Aorta (tissue), 5 donors: ENCODE data around the gene TMEM150C. TPM values are rescaled to one million over a fixed set of nuclear protein-coding genes. Genes with fewer than 3 reads are reported as not detected.

ENCODE experiments used
- ATAC-seq: fragments of 200-7000 bp; cut with Tn5 transposase; one replicate; pipeline ENCODE4 v1.9.1; 2022; ENCODE audit warnings: moderate library complexity; ENCODE audit not compliant: low FRiP score
- DNase-seq, 2 donors: peaks; one replicate each; pipeline ENCODE4 v3.0.0-alpha.2; 2020
- H3K27ac ChIP-seq, 2 donors: one replicate each; pipeline ENCODE4 v1.5.1; 2013; ENCODE audit warnings: low read length in 2 of 2, mild to moderate bottlenecking in 2 of 2, moderate library complexity in 2 of 2, control low read depth in 1 of 2, inconsistent platforms in 1 of 2, low read depth in 1 of 2
- H3K27me3 ChIP-seq, 2 donors: one replicate each; pipeline ENCODE4 v1.6.1; 2013; ENCODE audit warnings: control low read depth in 1 of 2, low read length in 1 of 2, mild to moderate bottlenecking in 1 of 2, moderate library complexity in 1 of 2; ENCODE audit not compliant: insufficient read depth in 2 of 2, control insufficient read depth in 1 of 2
- H3K36me3 ChIP-seq, 2 donors: one replicate each; pipeline ENCODE4 v1.6.1; 2013; ENCODE audit warnings: control low read depth in 1 of 2, low read length in 1 of 2, mild to moderate bottlenecking in 1 of 2; ENCODE audit not compliant: insufficient read depth in 2 of 2, control insufficient read depth in 1 of 2
- H3K4me1 ChIP-seq, 2 donors: one replicate each; pipeline ENCODE4 v1.6.1; 2013; ENCODE audit warnings: low read length in 2 of 2, control low read depth in 1 of 2, mild to moderate bottlenecking in 1 of 2, moderate library complexity in 1 of 2; ENCODE audit not compliant: insufficient read depth in 2 of 2, control insufficient read depth in 1 of 2
- H3K4me3 ChIP-seq, 2 donors: one replicate each; pipeline ENCODE4 v1.5.1; 2013; ENCODE audit warnings: low read length in 2 of 2, control low read depth in 1 of 2, mild to moderate bottlenecking in 1 of 2
- H3K9me3 ChIP-seq: one replicate; pipeline ENCODE4 v1.6.1; 2013; ENCODE audit warnings: mild to moderate bottlenecking, low read length; ENCODE audit not compliant: control insufficient read depth
- WGBS, 2 donors: extraction: QIAGEN DNeasy Blood & Tissue Kit; methylation state at CpG; one replicate each; pipeline ENCODE4 v1.1.7; 2013; 5-methylcytosine and 5-hydroxymethylcytosine counted together
- intact Hi-C, 2 donors: fragments of 100-400 bp; cut with DNase I; formaldehyde crosslinking; loops; one replicate each; pipeline versions ENCODE4 v1.14.2 to v1.15.0; 2022
- long read RNA-seq, 2 donors: library from polyadenylated mRNA; unstranded; transcript quantifications; one replicate each; pipeline ENCODE4 v2.0.0, GENCODE V29; 2020 to 2021
- polyA plus RNA-seq, 2 donors: library from polyadenylated mRNA; stranded (reverse); fragments of 200-250 nt; gene quantifications; one replicate each; pipeline ENCODE4 v1.2.3, GENCODE V29; 2013
- total RNA-seq, 2 donors: library from RNA; stranded (reverse); fragmentation: NEBNext Ultra II Directional; extraction: Animal tissue kit (Norgen Biotek cat#: 25700); gene quantifications; one replicate each; pipeline ENCODE4 v1.2.1, GENCODE V29; 2021
- donor health status: healthy with polysubstance abuse.
- donor health status: Bipolar disorder and iron deficiency.
- donor health status: DM: no; HTN: no; CAD: no.
- donor health status: DM: no; HTN: no; CAD: no.
- donor health status: DM: yes; HTN: yes; CAD: no.

Gene TMEM150C
- 1 to 10 TPM; 3.5 to 6.5 TPM for total RNA-seq
- under 1 TPM in 1 of 2 donors, not detected in 1; 0.05 TPM for polyA plus RNA-seq
- long read RNA-seq, donor 1, transcript TMEM150C-201 (8 exons, 1,990 nt) = major isoform, 23 of 32 reads
- long read RNA-seq, donor 1, partial matches to known transcripts = 3 of 32 reads
- long read RNA-seq, donor 1, other reads (novel, unspliced or antisense) = 3 of 32 reads
- long read RNA-seq, donor 2, partial matches to known transcripts = 1 of 5 reads
- long read RNA-seq, donor 2, other reads (novel, unspliced or antisense) = 2 of 5 reads

DNA sequence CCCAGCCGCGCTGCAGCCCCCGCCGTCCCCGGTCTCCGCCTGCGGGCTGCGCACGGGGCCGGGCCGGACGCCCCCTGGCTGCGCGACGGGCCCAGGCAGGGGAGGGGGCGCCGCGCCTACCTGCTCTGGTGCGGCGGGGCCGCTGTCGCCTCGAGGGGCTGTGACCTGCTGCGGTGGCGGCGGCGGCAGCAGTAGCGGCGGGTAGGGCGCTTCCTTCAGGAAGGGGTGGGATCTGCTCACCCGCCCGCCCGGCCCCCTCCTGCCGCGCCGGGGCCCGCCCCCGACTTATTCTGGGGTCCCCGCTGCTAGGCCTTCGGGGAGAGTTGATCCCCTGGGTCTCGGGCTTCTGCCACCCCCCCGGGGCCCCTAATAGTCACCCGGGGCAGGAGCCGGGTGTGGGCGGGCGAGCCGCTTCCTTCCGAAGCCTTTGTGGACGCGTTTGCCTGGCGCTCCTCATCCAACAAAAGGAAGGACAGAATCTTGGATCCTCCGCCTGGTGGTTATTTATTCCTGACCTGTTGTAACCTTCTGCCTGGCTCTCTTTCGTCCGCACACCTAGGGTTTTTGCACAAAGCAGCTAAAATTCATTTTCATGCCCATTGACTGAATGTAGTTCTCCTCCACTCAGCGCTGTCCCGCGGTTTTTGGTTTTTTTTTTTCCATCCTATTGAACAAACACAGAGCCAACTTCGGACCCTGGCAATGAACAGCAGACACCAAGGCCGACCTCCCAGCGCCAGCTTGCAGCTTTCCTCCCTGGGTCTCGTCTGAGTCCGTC lies at the start of gene TMEM150C:
Gene TMEM150C (minus strand): TSS at position 203 of the 778 bp plus-strand sequence. CDS start 57,331 bp downstream, outside the sequence.
- H3K4me3 ChIP-seq = peak within 1 kb of the TSS; percentile 63 to 92
- H3K36me3 ChIP-seq = no peaks in the 10 kb centered on the region
- no peaks in the 10 kb centered on the region for H3K9me3 ChIP-seq
- peak; percentile 46 to 78 for DNase-seq
- no peaks in the 10 kb centered on the region for H3K27me3 ChIP-seq
- no peaks in the 10 kb centered on the region for H3K4me1 ChIP-seq
- H3K27ac ChIP-seq = no peak within 1 kb of the TSS
- WGBS, 2 donors = 5 to 7% methylated on average over 38 to 62 of the region's 62 CpGs
- intact Hi-C loops = no loop called here
- ATAC-seq = peak; percentile 58

DNA sequence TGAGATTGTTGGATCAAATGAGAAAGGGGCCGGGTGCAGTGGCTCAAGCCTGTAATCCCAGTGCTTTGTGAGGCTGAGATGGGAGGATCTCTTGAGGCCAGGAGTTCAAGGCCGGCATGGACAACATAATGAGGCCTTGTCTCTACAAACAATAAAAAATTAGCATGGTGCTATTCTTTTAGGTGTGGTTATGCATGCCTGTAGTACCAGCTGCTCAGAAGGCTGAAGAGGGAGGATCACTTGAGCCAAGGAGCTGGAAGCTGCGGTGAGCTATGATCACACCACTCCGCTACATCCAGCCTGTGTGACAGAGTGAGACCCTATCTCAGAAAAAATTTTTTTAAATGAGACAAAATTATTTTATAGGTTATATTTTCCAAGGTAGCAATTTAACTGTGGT lies 49.7 kb upstream of the TMEM150C start:
- H3K4me1 ChIP-seq = no peaks in the 10 kb centered on the region
- H3K9me3 ChIP-seq = no peaks in the 10 kb centered on the region
- no peak overlapping the region for H3K27ac ChIP-seq
- WGBS, 2 donors = 88 to 95% methylated on average over 4 of the region's 4 CpGs
- no peak for ATAC-seq
- H3K4me3 ChIP-seq = no peak overlapping the region
- no peaks in the 10 kb centered on the region for H3K27me3 ChIP-seq
- no peak for DNase-seq
- intact Hi-C loops = no loop called here
- no peaks in the 10 kb centered on the region for H3K36me3 ChIP-seq

DNA sequence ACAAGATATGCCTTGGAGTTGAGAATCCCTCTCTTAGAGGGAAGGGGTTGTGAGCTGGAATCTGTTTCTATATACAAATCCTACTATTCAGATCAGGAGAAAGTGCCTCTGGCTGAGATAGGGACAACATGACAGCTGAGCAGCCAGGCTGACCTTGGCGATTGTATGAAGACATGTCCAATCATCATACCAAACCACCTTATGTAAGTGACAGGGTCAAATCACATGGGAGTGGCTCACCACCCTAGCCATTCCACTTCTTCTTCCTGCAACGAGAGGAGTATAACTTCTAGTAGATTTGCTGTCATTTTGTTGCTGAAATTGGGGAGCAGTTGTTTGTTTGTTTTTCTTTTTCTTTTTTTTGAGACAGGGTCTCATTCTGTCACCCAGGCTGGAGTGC lies 48.3 kb upstream of the TMEM150C start:
- Histone ChIP-seq H3K27me3 (no peaks in the 10 kb centered on the region), H3K4me3 (no peak overlapping the region), H3K4me1 (no peaks in the 10 kb centered on the region), H3K36me3 (no peaks in the 10 kb centered on the region), H3K9me3 (no peaks in the 10 kb centered on the region), H3K27ac (no peak overlapping the region)
- intact Hi-C loops = no loop called here
- 68 to 80% methylated on average over 2 of the region's 2 CpGs for WGBS, 2 donors
- ATAC-seq (no peak), DNase-seq (no peak)

DNA sequence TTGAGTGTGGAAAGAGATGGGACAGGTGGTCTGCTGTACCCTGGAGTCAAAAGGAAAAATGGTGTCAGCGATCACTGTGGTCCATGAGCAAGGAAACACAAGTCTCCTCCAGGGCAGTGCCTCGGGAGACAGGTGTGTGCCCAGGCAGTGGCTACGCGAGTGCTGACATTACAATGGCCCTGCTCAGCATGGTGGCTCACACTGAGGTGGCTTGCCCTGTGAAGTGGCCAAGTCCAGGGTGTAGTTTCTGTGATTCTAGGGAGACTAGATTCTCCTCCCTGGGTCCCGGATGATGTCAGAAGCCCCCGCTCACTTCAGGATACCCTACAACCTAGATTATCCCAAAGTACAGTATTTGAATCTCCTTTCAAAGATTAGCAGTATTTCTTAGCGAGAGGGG lies 44.8 kb upstream of the TMEM150C start:
- DNase-seq (no peak), ATAC-seq (no peak)
- intact Hi-C loops = no loop called here
- Histone ChIP-seq H3K27ac (no peak overlapping the region), H3K9me3 (no peaks in the 10 kb centered on the region), H3K4me1 (no peaks in the 10 kb centered on the region), H3K36me3 (no peaks in the 10 kb centered on the region), H3K27me3 (no peaks in the 10 kb centered on the region), H3K4me3 (no peak overlapping the region)
- 93 to 97% methylated on average over 7 of the region's 7 CpGs for WGBS, 2 donors

DNA sequence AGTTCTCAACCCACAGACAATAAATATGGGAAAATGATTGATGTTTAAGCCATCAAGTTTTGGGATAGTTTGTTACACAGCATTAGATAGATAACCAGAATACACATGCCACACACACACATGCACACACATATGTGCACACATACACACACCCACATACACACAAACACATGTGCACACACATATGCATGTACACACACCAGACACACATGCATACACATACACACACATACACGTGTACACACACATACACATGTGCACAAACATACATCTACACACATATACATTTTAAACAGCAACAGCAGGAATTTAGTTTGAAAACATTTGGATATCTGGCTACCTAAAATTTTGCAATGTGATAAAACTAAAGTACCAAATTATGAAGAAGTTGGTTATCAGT lies 42.7 kb upstream of the TMEM150C start:
- intact Hi-C loops = no loop called here
- no peak for DNase-seq
- WGBS, 2 donors = 81 to 83% methylated on average over 1 of the region's 1 CpG
- no peak overlapping the region for H3K27ac ChIP-seq
- no peak overlapping the region for H3K4me3 ChIP-seq
- no peaks in the 10 kb centered on the region for H3K36me3 ChIP-seq
- no peaks in the 10 kb centered on the region for H3K4me1 ChIP-seq
- no peak for ATAC-seq
- H3K9me3 ChIP-seq = no peaks in the 10 kb centered on the region
- no peaks in the 10 kb centered on the region for H3K27me3 ChIP-seq

DNA sequence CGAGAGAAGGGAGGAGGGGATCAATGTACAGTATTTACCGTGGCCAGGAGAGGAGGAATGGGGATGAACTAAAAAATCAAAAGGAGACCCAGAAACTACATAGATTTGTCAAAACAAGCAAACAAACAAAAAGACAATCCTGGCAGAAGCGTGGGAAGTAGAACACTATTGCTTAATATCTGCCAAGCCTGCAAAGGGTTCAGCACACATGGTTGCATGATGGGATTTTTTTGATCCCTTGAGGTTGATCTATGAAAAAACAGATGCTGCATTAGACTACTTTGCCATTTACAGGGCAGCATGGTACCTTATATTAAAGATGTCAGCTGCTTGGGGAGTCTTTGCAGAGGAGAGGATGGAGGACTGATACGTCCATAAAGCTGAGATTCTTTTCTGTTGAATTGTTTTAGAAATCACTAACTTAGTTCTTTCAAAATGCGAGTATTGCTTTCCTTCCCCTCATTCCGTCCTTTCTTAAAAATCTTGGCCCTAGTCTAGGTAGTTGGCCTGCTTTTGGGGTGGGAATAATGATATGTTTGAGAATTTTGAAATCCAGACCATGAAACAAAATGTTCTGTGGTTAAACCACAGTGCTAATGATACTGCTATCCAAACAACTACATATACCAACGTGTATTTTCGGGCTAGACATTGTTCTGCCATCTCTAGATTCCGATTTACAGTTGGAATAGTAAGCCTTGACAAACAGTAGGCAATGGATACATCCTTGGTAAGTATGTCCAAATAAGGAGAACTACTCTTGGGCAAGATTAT lies 39.6 kb upstream of the TMEM150C start:
- no peak for ATAC-seq
- H3K4me3 ChIP-seq = no peak overlapping the region
- intact Hi-C loops = no loop called here
- DNase-seq = no peak
- H3K9me3 ChIP-seq = no peaks in the 10 kb centered on the region
- no peaks in the 10 kb centered on the region for H3K36me3 ChIP-seq
- H3K4me1 ChIP-seq = no peaks in the 10 kb centered on the region
- H3K27me3 ChIP-seq = no peaks in the 10 kb centered on the region
- WGBS, 2 donors = 83 to 85% methylated on average over 9 of the region's 9 CpGs
- no peak overlapping the region for H3K27ac ChIP-seq

DNA sequence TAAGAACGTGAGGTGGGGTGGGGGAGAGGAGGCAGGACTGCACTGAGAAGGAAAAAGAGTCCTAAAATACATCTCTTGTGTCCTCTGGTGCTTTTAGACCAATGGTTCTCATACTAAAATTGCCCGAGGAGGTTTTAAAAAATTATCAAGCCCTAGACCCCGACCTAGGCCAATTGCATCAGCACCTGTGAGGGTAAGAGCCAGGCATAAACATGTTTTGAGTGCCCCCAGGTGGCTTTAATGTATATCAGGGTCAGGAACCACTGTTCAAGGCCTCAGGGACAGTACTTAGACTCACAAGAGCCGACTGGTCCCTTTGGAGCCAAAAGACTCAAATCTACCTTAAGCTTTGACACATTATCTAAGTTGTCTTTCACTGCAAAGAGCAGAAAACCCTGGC lies 37.5 kb upstream of the TMEM150C start:
- 68 to 69% methylated on average over 4 of the region's 4 CpGs for WGBS, 2 donors
- intact Hi-C loops = loop anchor here in 1 of 2 donors (5.0 kb wide), 1 partner anchor 197 kb away; no protein-coding TSS in a partner anchor
- H3K27me3 ChIP-seq = peaks cover 0 to 2% of the 10 kb centered on the region in 2 donors
- no peak overlapping the region for H3K4me3 ChIP-seq
- no peak overlapping the region for H3K27ac ChIP-seq
- no peaks in the 10 kb centered on the region for H3K36me3 ChIP-seq
- H3K4me1 ChIP-seq = no peaks in the 10 kb centered on the region
- ATAC-seq (no peak), DNase-seq (no peak)
- no peaks in the 10 kb centered on the region for H3K9me3 ChIP-seq

DNA sequence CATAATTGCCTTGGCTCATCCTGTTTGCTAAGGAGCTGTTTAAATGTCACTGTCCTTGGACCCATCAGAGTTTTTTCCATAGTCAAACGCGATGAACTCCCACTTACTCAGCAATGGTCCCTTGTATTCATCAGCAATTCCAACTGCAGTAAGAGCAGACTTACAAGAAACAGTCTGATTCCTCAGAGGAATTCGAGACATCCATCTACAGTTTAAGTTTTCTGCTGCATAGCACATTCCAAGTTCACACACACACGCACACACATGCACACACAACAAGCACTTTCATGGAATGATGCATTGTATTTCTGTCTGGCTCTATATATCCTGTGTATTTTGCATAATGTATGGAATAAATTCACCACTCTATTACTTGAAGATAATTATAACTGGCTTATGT lies 32.7 kb upstream of the TMEM150C start:
- ATAC-seq (no peak), DNase-seq (no peak)
- peaks cover 0 to 2% of the 10 kb centered on the region in 2 donors for H3K27me3 ChIP-seq
- no peak overlapping the region for H3K27ac ChIP-seq
- no peaks in the 10 kb centered on the region for H3K4me1 ChIP-seq
- WGBS, 2 donors = 17 to 19% methylated on average over 4 of the region's 4 CpGs
- no peaks in the 10 kb centered on the region for H3K36me3 ChIP-seq
- no peaks in the 10 kb centered on the region for H3K9me3 ChIP-seq
- intact Hi-C loops = no loop called here
- H3K4me3 ChIP-seq = no peak overlapping the region
